DOHH2 (cell line): ENCODE data around the gene MAP2K3.

Experiments used
- H3F3A ChIP-seq: fragments of 200-600 bp; sonication (generic), shearing (Covaris generic); 2 replicates; pipeline ENCODE4 v1.6.0; 2016; ENCODE audit warnings: antibody characterized with exemption, mild to moderate bottlenecking; ENCODE audit not compliant: control insufficient read depth, insufficient read depth
- H3K27ac ChIP-seq: fragments of 200-600 bp; sonication (generic); 2 replicates; pipeline ENCODE4 v1.5.1; 2014; ENCODE audit warnings: low read depth, mild to moderate bottlenecking, low read length, moderate library complexity
- H3K27me3 ChIP-seq: fragments of 200-600 bp; sonication (generic); 2 replicates; pipeline ENCODE4 v1.6.1; 2014; ENCODE audit warnings: mild to moderate bottlenecking, low read length, mixed read lengths; ENCODE audit not compliant: control insufficient read depth
- H3K36me3 ChIP-seq: fragments of 200-600 bp; sonication (generic); 2 replicates; pipeline ENCODE4 v1.6.1; 2014; ENCODE audit warnings: mild to moderate bottlenecking, low read length, moderate library complexity, mixed read lengths; ENCODE audit not compliant: control insufficient read depth
- H3K4me1 ChIP-seq: fragments of 200-600 bp; sonication (generic); 2 replicates; pipeline ENCODE4 v1.6.1; 2014; ENCODE audit warnings: mild to moderate bottlenecking, low read length, mixed read lengths; ENCODE audit not compliant: control insufficient read depth
- H3K4me2 ChIP-seq: fragments of 200-600 bp; sonication (generic); 2 replicates; pipeline ENCODE4 v1.6.0; 2014; ENCODE audit warnings: mild to moderate bottlenecking, low read length, moderate library complexity
- H3K4me3 ChIP-seq: fragments of 200-600 bp; sonication (generic); 2 replicates; pipeline ENCODE4 v1.5.1; 2014; ENCODE audit warnings: mild to moderate bottlenecking, low read length, mixed read lengths
- H3K79me2 ChIP-seq: fragments of 200-600 bp; sonication (generic); 2 replicates; pipeline ENCODE4 v1.6.1; 2014; ENCODE audit warnings: mild to moderate bottlenecking, low read length, mixed read lengths; ENCODE audit not compliant: control insufficient read depth
- H3K9me2 ChIP-seq: fragments of 200-600 bp; sonication (generic); replicated peaks from 2 replicates; pipeline ENCODE4 v1.6.1; 2014; ENCODE audit warnings: mild to moderate bottlenecking, low read length, mixed read lengths; ENCODE audit not compliant: control insufficient read depth
- H3K9me3 ChIP-seq: fragments of 200-600 bp; sonication (generic); 2 replicates; pipeline ENCODE4 v1.6.1; 2014; ENCODE audit warnings: antibody characterized with exemption, low read length, mixed read lengths; ENCODE audit not compliant: control insufficient read depth, insufficient read depth
- H4K20me1 ChIP-seq: fragments of 200-600 bp; sonication (generic); 2 replicates; pipeline ENCODE4 v1.6.0; 2014; ENCODE audit warnings: low read depth, mild to moderate bottlenecking, antibody characterized with exemption, low read length, moderate library complexity; ENCODE audit not compliant: control insufficient read depth, insufficient read depth
- CTCF ChIP-seq: fragments of 200-600 bp; sonication (generic); IDR thresholded peaks from one replicate; pipeline ENCODE4 v1.5.1; 2014; ENCODE audit warnings: antibody characterized with exemption, mild to moderate bottlenecking, low read depth, low read length; ENCODE audit not compliant: poor library complexity, severe bottlenecking
- EZH2phosphoT487 ChIP-seq: fragments of 200-600 bp; sonication (generic); IDR thresholded peaks from 2 replicates; pipeline ENCODE4 v1.6.1; 2017; ENCODE audit warnings: borderline replicate concordance, mild to moderate bottlenecking, antibody characterized with exemption, low read length, moderate library complexity, mixed read lengths

MAP2K3 gene

DNA sequence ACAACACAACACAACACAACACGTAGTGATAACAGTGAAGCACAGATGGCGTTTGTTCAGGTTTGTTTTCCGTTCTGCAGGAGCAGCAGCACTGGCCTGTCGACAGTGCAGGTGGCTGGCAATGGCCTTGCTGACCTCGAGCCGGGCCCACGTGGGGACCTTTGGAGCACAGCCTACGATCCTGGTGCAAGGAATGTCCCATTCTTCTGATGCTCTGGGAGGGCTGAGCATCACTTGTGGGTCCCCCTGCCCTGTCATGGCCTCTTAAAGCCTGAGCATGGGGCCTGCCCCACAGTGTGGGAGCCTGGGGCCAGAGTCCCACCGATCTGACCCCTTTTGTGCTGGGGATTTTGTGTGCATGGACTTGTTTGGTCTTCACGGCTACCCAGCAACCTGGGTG is 6.8 kb downstream of the MAP2K3 start:
- H3K79me2 ChIP-seq, result peaks cover 49% of the 10 kb centered on the region
- H3K4me3 ChIP-seq, result no peak overlapping the region
- H3K9me3 ChIP-seq, result peaks cover 3% of the 10 kb centered on the region; the same call in 1 of the 2 replicates
- no peak overlapping the region for H3K4me2 ChIP-seq
- peaks cover 20% of the 10 kb centered on the region for H3F3A ChIP-seq
- H4K20me1 ChIP-seq, result no peaks in the 10 kb centered on the region
- H3K4me1 ChIP-seq, result peaks cover 34% of the 10 kb centered on the region
- no peak for TF ChIP-seq EZH2phosphoT487
- TF ChIP-seq CTCF, result no peak
- H3K9me2 ChIP-seq, result no peaks in the 10 kb centered on the region
- H3K27me3 ChIP-seq, result no peaks in the 10 kb centered on the region
- 0 out of 2 replicates have a peak, but pooled peaks cover 4% of the 10 kb centered on the region for H3K36me3 ChIP-seq
- H3K27ac ChIP-seq, result no peak overlapping the region

- Histone ChIP-seq H3F3A (peaks cover 18% of the 10 kb centered on the region), H3K4me1 (peaks cover 29% of the 10 kb centered on the region), H3K27me3 (no peaks in the 10 kb centered on the region), H3K4me2 (no peak overlapping the region), H3K9me2 (no peaks in the 10 kb centered on the region), H3K36me3 (0 out of 2 replicates have a peak, but pooled peaks cover 4% of the 10 kb centered on the region), H3K27ac (no peak overlapping the region), H3K79me2 (peaks cover 44% of the 10 kb centered on the region), H3K4me3 (no peak overlapping the region), H4K20me1 (no peaks in the 10 kb centered on the region), H3K9me3 (peaks cover 3% of the 10 kb centered on the region; the same call in 1 of the 2 replicates)
- TF ChIP-seq EZH2phosphoT487, result no peak
- TF ChIP-seq CTCF, result no peak
Measured at GRCh38 chr17:21291862-21292261, 7.4 kb downstream of the MAP2K3 start.

GRCh38 chr17:21292867-21293830 is 8.6 kb downstream of the MAP2K3 start:
- H3K4me2 ChIP-seq, result no peak overlapping the region
- H3F3A ChIP-seq, result peaks cover 8% of the 10 kb centered on the region
- no peaks in the 10 kb centered on the region for H3K36me3 ChIP-seq
- no peaks in the 10 kb centered on the region for H3K9me2 ChIP-seq
- TF ChIP-seq EZH2phosphoT487, result no peak
- no peak for TF ChIP-seq CTCF
- H3K27ac ChIP-seq, result no peak overlapping the region
- no peaks in the 10 kb centered on the region for H4K20me1 ChIP-seq
- peaks cover 35% of the 10 kb centered on the region for H3K79me2 ChIP-seq
- H3K4me1 ChIP-seq, result peaks cover 16% of the 10 kb centered on the region
- no peak overlapping the region for H3K4me3 ChIP-seq
- H3K9me3 ChIP-seq, result peaks cover 3% of the 10 kb centered on the region; the same call in 1 of the 2 replicates
- no peaks in the 10 kb centered on the region for H3K27me3 ChIP-seq
